Chondrocyte (in vitro differentiated cells): Measurements from ENCODE around the gene SCAF8. TPM values are rescaled to one million over a fixed set of nuclear protein-coding genes. Genes with fewer than 3 reads are reported as not detected.

ENCODE experiments used
- DNase-seq: peaks from one replicate; pipeline ENCODE4 v3.0.0; 2021; ENCODE audit warnings: mixed read lengths, low spot score
- H3K27ac Mint-ChIP-seq: one replicate; pipeline ENCODE4 v1.8.0; 2021; ENCODE audit warnings: mild to moderate bottlenecking, moderate library complexity, mixed read lengths; ENCODE audit not compliant: unreplicated experiment
- H3K27me3 Mint-ChIP-seq: 2 replicates; pipeline ENCODE4 v1.8.0; 2021; ENCODE audit warnings: low read depth, mixed read lengths
- H3K36me3 Mint-ChIP-seq: 2 replicates; pipeline ENCODE4 v1.8.0; 2021; ENCODE audit warnings: low read depth, mixed read lengths
- H3K4me1 Mint-ChIP-seq: 2 replicates; pipeline ENCODE4 v1.8.0; 2021; ENCODE audit warnings: low read depth, mild to moderate bottlenecking, mixed read lengths
- H3K4me3 Mint-ChIP-seq: one replicate; pipeline ENCODE4 v1.8.0; 2021; ENCODE audit warnings: mild to moderate bottlenecking, moderate library complexity, mixed read lengths; ENCODE audit not compliant: unreplicated experiment
- H3K9me3 Mint-ChIP-seq: 2 replicates; pipeline ENCODE4 v1.8.0; 2021; ENCODE audit warnings: low read depth, mixed read lengths
- CTCF ChIP-seq: fragments of 200-600 bp; sonication (generic); IDR thresholded peaks from 2 replicates; pipeline ENCODE4 v1.5.0; 2021; ENCODE audit warnings: antibody characterized with exemption, mild to moderate bottlenecking, moderate library complexity
- total RNA-seq: library from RNA; stranded (reverse); gene quantifications from 3 replicates; pipeline ENCODE4 v1.2.1, GENCODE V29; 2021

Gene SCAF8
- total RNA-seq, 1 donor from 2014 or later = 36.3 TPM

- H3K27ac Mint-ChIP-seq = no peak overlapping the region
- H3K4me1 Mint-ChIP-seq = peaks cover 36% of the 10 kb centered on the region
- H3K36me3 Mint-ChIP-seq = peaks cover 4% of the 10 kb centered on the region
- H3K4me3 Mint-ChIP-seq = no peak overlapping the region
- H3K9me3 Mint-ChIP-seq = no peaks in the 10 kb centered on the region
- DNase-seq = no peak
- H3K27me3 Mint-ChIP-seq = no peaks in the 10 kb centered on the region
- TF ChIP-seq CTCF = no peak
Observed at GRCh38 chr6:154849475-154849874, 116.3 kb downstream of the SCAF8 start.

GRCh38 chr6:154852687-154853086 lies 119.5 kb downstream of the SCAF8 start:
- Mint-ChIP-seq H3K4me1 (peaks cover 25% of the 10 kb centered on the region), H3K36me3 (peaks cover 5% of the 10 kb centered on the region), H3K9me3 (no peaks in the 10 kb centered on the region), H3K4me3 (no peak overlapping the region), H3K27ac (peak overlapping the region; percentile 34), H3K27me3 (no peaks in the 10 kb centered on the region)
- no peak for TF ChIP-seq CTCF
- no peak for DNase-seq

GRCh38 chr6:154857529-154857928 lies 124.3 kb downstream of the SCAF8 start:
- no peak for TF ChIP-seq CTCF
- Mint-ChIP-seq H3K9me3 (no peaks in the 10 kb centered on the region), H3K27me3 (no peaks in the 10 kb centered on the region), H3K27ac (no peak overlapping the region), H3K4me3 (no peak overlapping the region), H3K4me1 (peaks cover 5% of the 10 kb centered on the region), H3K36me3 (peaks cover 2% of the 10 kb centered on the region)
- DNase-seq = no peak

GRCh38 chr6:154861825-154862224 lies 128.6 kb downstream of the SCAF8 start:
- peaks cover 2% of the 10 kb centered on the region for H3K36me3 Mint-ChIP-seq
- H3K4me3 Mint-ChIP-seq = no peak overlapping the region
- no peak overlapping the region for H3K27ac Mint-ChIP-seq
- no peak for DNase-seq
- TF ChIP-seq CTCF = no peak
- H3K9me3 Mint-ChIP-seq = no peaks in the 10 kb centered on the region
- no peaks in the 10 kb centered on the region for H3K27me3 Mint-ChIP-seq
- H3K4me1 Mint-ChIP-seq = peaks cover 25% of the 10 kb centered on the region

GRCh38 chr6:154862536-154862935 lies 129.3 kb downstream of the SCAF8 start:
- no peak overlapping the region for H3K27ac Mint-ChIP-seq
- H3K27me3 Mint-ChIP-seq = no peaks in the 10 kb centered on the region

More at GRCh38 chr6:154862536-154862935, 129.3 kb downstream of the SCAF8 start:
- Mint-ChIP-seq H3K9me3 (no peaks in the 10 kb centered on the region), H3K4me1 (peaks cover 25% of the 10 kb centered on the region), H3K36me3 (no peaks in the 10 kb centered on the region), H3K4me3 (no peak overlapping the region)
- no peak for DNase-seq
- TF ChIP-seq CTCF = no peak
